LNCaP clone FGC (cell line): ENCODE results near the gene SDCCAG8.

Experiments used
- DNase-seq: peaks from one replicate; pipeline ENCODE4 v3.0.0-alpha.2; 2011; ENCODE audit warnings: low read depth
- H3K4me3 ChIP-seq: 2 replicates; pipeline ENCODE4 v1.5.1; 2011; ENCODE audit warnings: mild to moderate bottlenecking, low read depth, low read length, control low read depth
- CTCF ChIP-seq: IDR thresholded peaks from 2 replicates; pipeline ENCODE4 v1.5.1; 2012; ENCODE audit warnings: mild to moderate bottlenecking; ENCODE audit not compliant: control insufficient read depth, insufficient read depth; ENCODE audit errors: extremely low read depth

SDCCAG8 gene

GRCh38 chr1:243526180-243526579, 270.3 kb downstream of the SDCCAG8 start:
- no peak for DNase-seq
- TF ChIP-seq CTCF = no peak
- no peak overlapping the region for H3K4me3 ChIP-seq

- H3K4me3 ChIP-seq = no peak overlapping the region
- no peak for DNase-seq
- no peak for TF ChIP-seq CTCF
These were observed 272.7 kb downstream of the SDCCAG8 start for GRCh38 chr1:243528459-243529121.

- no peak overlapping the region for H3K4me3 ChIP-seq
- no peak for TF ChIP-seq CTCF
- no peak for DNase-seq
These were observed 273.7 kb downstream of the SDCCAG8 start for GRCh38 chr1:243529512-243529911.

GRCh38 chr1:243535014-243535413, 279.2 kb downstream of the SDCCAG8 start:
- TF ChIP-seq CTCF = no peak
- no peak overlapping the region for H3K4me3 ChIP-seq
- no peak for DNase-seq

GRCh38 chr1:243539636-243540035, 283.8 kb downstream of the SDCCAG8 start:
- H3K4me3 ChIP-seq = no peak overlapping the region
- no peak for DNase-seq
- no peak for TF ChIP-seq CTCF

GRCh38 chr1:243542739-243543415, 287.0 kb downstream of the SDCCAG8 start:
- no peak for TF ChIP-seq CTCF
- no peak for DNase-seq
- no peak overlapping the region for H3K4me3 ChIP-seq
